Neural crest cell (in vitro differentiated cells): ENCODE data around the gene VWA7. TPM values are rescaled to one million over a fixed set of nuclear protein-coding genes. Genes with fewer than 3 reads are reported as not detected.
"Not testable (repeated sequence)": the region's sequence is repeated elsewhere in the genome, so short reads cannot be mapped to it uniquely, and the experiment has no call there.

ENCODE experiments used
- DNase-seq: peaks from one replicate; pipeline ENCODE4 v3.0.0; 2021; ENCODE audit warnings: low read depth, mixed read lengths, low spot score
- H3K27ac Mint-ChIP-seq: one replicate; pipeline ENCODE4 v1.8.0; 2021; ENCODE audit warnings: mild to moderate bottlenecking, mixed read lengths; ENCODE audit not compliant: unreplicated experiment
- H3K27me3 Mint-ChIP-seq: 2 replicates; pipeline ENCODE4 v1.8.0; 2021; ENCODE audit warnings: low read depth, mild to moderate bottlenecking, mixed read lengths
- H3K36me3 Mint-ChIP-seq: 2 replicates; pipeline ENCODE4 v1.8.0; 2021; ENCODE audit warnings: low read depth, mild to moderate bottlenecking, mixed read lengths
- H3K4me1 Mint-ChIP-seq: 2 replicates; pipeline ENCODE4 v1.8.0; 2021; ENCODE audit warnings: mixed read lengths
- H3K4me3 Mint-ChIP-seq: one replicate; pipeline ENCODE4 v1.8.0; 2021; ENCODE audit warnings: mild to moderate bottlenecking, mixed read lengths
- H3K9me3 Mint-ChIP-seq: 2 replicates; pipeline ENCODE4 v1.8.0; 2021; ENCODE audit warnings: mixed read lengths
- total RNA-seq: library from RNA; stranded (reverse); gene quantifications from 2 replicates; pipeline ENCODE4 v1.2.1, GENCODE V29; 2021
- TF ChIP-seq, protein P1 (sequence below): fragments of 200-600 bp; sonication (generic); conservative IDR thresholded peaks from 2 replicates; pipeline ENCODE4 v1.5.0; 2021; ENCODE audit warnings: antibody characterized with exemption, mild to moderate bottlenecking

Gene VWA7
- total RNA-seq, 1 donor from 2014 or later: 2.7 TPM

DNA sequence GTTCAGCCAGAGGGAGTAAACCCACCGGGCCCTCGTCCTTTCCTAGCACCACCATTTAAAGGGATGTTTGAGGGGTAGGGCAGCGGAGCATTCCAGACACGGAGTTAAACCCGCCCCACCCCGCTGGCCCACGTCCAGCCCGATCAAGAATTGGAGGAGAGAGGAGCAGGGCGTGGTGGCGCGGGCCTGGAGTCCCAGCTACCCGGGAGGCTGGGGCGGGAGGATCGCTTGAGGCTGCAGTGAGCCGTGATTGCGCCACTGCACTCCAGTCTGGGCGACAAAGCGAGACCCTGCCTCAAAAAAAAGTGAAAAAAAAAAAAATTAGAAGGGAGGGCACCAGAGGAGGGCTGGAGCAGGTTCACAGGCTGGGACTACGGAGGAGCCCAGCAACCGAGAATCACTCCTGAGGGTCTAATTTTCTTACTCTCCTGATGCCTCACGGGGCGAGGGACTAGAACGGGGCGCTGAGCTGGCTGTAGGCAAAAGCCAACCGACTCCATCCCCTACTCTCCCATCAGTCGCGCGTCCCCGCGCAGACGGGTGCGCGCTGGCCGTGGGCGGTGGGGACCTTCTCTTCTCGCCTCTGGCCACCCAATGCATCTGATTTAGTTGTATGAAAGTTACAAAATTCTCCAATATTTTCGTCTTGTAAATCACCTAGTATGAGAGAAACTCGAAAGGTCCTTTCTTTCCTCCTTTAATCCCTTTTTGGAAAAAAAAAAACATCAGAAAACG, 44.3 kb upstream of the VWA7 start:
- Mint-ChIP-seq H3K9me3 (no peaks in the 10 kb centered on the region), H3K4me1 (peaks cover 47% of the 10 kb centered on the region), H3K36me3 (peaks cover 10% of the 10 kb centered on the region), H3K27ac (peak overlapping the region; percentile 96), H3K4me3 (peak overlapping the region; percentile 90), H3K27me3 (no peaks in the 10 kb centered on the region)
- DNase-seq: peak; percentile 48
- TF ChIP-seq, protein P1, sequence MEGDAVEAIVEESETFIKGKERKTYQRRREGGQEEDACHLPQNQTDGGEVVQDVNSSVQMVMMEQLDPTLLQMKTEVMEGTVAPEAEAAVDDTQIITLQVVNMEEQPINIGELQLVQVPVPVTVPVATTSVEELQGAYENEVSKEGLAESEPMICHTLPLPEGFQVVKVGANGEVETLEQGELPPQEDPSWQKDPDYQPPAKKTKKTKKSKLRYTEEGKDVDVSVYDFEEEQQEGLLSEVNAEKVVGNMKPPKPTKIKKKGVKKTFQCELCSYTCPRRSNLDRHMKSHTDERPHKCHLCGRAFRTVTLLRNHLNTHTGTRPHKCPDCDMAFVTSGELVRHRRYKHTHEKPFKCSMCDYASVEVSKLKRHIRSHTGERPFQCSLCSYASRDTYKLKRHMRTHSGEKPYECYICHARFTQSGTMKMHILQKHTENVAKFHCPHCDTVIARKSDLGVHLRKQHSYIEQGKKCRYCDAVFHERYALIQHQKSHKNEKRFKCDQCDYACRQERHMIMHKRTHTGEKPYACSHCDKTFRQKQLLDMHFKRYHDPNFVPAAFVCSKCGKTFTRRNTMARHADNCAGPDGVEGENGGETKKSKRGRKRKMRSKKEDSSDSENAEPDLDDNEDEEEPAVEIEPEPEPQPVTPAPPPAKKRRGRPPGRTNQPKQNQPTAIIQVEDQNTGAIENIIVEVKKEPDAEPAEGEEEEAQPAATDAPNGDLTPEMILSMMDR: no peak

DNA sequence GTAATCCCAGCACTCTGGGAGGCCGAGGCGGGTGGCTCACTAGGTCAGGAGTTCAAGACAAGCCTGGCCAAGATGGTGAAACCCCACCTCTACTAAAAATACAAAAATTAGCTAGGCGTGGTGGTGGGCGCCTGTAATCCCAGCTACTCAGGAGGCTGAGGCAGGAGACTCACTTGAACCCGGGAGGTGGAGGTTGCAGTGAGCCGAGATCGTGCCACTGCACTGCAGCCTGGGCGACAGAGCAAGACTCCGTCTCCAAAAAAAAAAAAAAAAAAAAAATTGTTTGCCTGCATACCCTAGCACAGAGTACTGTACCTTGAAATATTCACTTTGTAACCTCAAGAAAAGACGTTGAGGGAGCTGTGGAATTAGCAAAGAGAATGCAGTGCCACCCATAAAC, 43.3 kb upstream of the VWA7 start:
- not testable (repeated sequence) for H3K27ac Mint-ChIP-seq, H3K9me3 Mint-ChIP-seq, DNase-seq, H3K27me3 Mint-ChIP-seq
- peaks cover 45% of the 10 kb centered on the region for H3K4me1 Mint-ChIP-seq
- peak overlapping the region; percentile 90 for H3K4me3 Mint-ChIP-seq
- H3K36me3 Mint-ChIP-seq: peaks cover 12% of the 10 kb centered on the region

DNA sequence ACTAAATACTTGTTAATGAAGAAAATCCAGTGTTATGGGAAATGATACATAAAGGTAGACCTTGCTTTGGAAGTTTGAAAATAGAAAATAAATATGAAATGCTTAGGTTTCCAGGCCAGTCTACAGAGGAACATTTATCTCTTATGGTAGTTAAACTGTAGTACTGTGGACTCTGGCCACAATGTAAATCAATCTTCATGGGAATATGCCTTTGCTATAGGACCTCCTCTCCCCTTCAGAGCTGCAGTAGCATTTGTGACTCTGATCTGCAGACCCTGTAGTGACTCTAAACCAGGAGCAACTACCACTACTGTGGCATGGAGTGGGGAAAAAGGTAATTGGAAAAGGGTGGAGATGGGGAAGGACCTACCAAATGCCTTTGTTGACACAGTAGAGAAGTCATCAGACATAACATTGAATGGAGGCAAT, 42.8 kb upstream of the VWA7 start:
- no peak for DNase-seq
- H3K4me3 Mint-ChIP-seq: peak overlapping the region; percentile 58
- peaks cover 45% of the 10 kb centered on the region for H3K4me1 Mint-ChIP-seq
- H3K27me3 Mint-ChIP-seq: no peaks in the 10 kb centered on the region
- H3K9me3 Mint-ChIP-seq: no peaks in the 10 kb centered on the region
- H3K36me3 Mint-ChIP-seq: peaks cover 15% of the 10 kb centered on the region
- no peak overlapping the region for H3K27ac Mint-ChIP-seq
- TF ChIP-seq, protein P1: no peak

DNA sequence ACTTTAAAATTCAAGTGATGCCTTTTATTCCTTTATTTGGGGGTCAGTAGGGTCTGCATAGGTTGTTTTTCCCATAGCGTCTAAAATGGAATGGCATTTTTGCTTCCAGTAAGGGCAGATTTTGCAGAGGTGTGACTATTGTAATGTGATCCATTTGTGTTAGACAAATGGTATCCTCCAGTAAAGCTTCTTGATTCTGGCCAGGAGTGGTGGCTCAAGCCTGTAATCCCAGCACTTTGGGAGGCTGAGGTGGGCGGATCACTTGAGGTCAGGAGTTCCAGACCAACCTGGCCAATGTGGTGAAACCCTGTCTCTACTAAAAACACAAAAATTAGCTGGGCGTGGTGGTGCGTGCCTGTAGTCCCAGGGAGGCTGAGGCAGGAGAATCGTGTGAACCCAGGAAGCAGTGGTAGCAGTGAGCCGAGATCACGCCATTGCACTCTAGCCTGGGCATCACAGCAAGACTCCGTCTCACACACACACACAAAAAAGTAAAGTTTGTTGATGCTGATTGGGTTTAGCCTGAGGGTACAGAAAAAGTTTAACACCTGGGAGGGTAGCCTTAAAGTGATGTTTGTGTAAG, 40.9 kb upstream of the VWA7 start:
- Mint-ChIP-seq H3K36me3 (peaks cover 15% of the 10 kb centered on the region), H3K4me3 (peak overlapping the region; percentile 80), H3K4me1 (peaks cover 57% of the 10 kb centered on the region)
- not testable (repeated sequence) for H3K27me3 Mint-ChIP-seq, DNase-seq, H3K27ac Mint-ChIP-seq, H3K9me3 Mint-ChIP-seq

DNA sequence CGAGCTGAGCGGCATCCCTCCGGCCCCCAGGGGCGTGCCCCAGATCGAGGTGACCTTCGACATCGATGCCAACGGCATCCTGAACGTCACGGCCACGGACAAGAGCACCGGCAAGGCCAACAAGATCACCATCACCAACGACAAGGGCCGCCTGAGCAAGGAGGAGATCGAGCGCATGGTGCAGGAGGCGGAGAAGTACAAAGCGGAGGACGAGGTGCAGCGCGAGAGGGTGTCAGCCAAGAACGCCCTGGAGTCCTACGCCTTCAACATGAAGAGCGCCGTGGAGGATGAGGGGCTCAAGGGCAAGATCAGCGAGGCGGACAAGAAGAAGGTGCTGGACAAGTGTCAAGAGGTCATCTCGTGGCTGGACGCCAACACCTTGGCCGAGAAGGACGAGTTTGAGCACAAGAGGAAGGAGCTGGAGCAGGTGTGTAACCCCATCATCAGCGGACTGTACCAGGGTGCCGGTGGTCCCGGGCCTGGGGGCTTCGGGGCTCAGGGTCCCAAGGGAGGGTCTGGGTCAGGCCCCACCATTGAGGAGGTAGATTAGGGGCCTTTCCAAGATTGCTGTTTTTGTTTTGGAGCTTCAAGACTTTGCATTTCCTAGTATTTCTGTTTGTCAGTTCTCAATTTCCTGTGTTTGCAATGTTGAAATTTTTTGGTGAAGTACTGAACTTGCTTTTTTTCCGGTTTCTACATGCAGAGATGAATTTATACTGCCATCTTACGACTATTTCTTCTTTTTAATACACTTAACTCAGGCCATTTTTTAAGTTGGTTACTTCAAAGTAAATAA, 40.2 kb upstream of the VWA7 start:
- DNase-seq, H3K9me3 Mint-ChIP-seq, H3K27ac Mint-ChIP-seq, H3K27me3 Mint-ChIP-seq: not testable (repeated sequence)
- Mint-ChIP-seq H3K4me1 (peaks cover 50% of the 10 kb centered on the region), H3K36me3 (peaks cover 15% of the 10 kb centered on the region), H3K4me3 (peak overlapping the region; percentile 80)

DNA sequence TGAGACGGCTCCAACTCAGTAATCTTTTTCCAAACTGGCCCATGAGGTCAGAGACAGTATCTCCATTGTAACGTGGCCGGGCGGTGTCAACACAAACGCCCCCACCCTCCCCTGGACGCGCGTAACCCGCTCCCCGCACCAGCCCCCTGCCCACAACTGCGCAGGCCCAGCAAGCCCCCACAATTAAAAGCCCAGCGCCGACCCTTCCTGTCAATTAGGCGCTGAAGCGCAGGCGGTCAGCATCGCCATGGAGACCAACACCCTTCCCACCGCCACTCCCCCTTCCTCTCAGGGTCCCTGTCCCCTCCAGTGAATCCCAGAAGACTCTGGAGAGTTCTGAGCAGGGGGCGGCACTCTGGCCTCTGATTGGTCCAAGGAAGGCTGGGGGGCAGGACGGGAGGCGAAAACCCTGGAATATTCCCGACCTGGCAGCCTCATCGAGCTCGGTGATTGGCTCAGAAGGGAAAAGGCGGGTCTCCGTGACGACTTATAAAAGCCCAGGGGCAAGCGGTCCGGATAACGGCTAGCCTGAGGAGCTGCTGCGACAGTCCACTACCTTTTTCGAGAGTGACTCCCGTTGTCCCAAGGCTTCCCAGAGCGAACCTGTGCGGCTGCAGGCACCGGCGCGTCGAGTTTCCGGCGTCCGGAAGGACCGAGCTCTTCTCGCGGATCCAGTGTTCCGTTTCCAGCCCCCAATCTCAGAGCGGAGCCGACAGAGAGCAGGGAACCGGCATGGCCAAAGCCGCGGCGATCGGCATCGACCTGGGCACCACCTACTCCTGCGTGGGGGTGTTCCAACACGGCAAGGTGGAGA, 38.1 kb upstream of the VWA7 start, which contains the start of the genes HSPA1A and HSPA1L:
Gene HSPA1A, plus strand, starts transcription at position 519 of the 814 bp plus-strand sequence. Its CDS starts 214 bp downstream, at position 733.
Gene HSPA1L, minus strand, starts transcription at position 259 of the 814 bp plus-strand sequence. CDS start 3,311 bp downstream, outside the sequence.
- peak within 1 kb of the TSS; percentile 92 for H3K4me3 Mint-ChIP-seq
- H3K4me1 Mint-ChIP-seq: peaks cover 35% of the 10 kb centered on the region
- peak within 1 kb of the TSS; percentile 98 for H3K27ac Mint-ChIP-seq
- no peaks in the 10 kb centered on the region for H3K9me3 Mint-ChIP-seq
- peaks cover 15% of the 10 kb centered on the region for H3K36me3 Mint-ChIP-seq
- H3K27me3 Mint-ChIP-seq: no peaks in the 10 kb centered on the region
- TF ChIP-seq, protein P1: no peak
- peak; percentile 84 for DNase-seq
